Ovary (tissue), 3 donors: Measurements from ENCODE around the gene TRAF3.

Source experiments
- EP300 ChIP-seq: sonication (generic); formaldehyde crosslinking; IDR thresholded peaks from one replicate; pipeline ENCODE4 v1.6.1; 2017; ENCODE audit warnings: antibody characterized with exemption
- TF ChIP-seq, protein P1 (sequence below), 3 donors: fragments of 450-650 bp in 2 of 3; fragments of 200-600 bp in 1 of 3; IDR thresholded peaks; one replicate each; pipeline versions ENCODE4 v1.5.1 to v1.8.0; 2016 to 2022; ENCODE audit warnings: antibody characterized with exemption in 3 of 3, mild to moderate bottlenecking in 1 of 3
- donor health status: DM: no; HTN: no; CAD: no.

- TF ChIP-seq EP300, result no peak
- TF ChIP-seq, protein P1, sequence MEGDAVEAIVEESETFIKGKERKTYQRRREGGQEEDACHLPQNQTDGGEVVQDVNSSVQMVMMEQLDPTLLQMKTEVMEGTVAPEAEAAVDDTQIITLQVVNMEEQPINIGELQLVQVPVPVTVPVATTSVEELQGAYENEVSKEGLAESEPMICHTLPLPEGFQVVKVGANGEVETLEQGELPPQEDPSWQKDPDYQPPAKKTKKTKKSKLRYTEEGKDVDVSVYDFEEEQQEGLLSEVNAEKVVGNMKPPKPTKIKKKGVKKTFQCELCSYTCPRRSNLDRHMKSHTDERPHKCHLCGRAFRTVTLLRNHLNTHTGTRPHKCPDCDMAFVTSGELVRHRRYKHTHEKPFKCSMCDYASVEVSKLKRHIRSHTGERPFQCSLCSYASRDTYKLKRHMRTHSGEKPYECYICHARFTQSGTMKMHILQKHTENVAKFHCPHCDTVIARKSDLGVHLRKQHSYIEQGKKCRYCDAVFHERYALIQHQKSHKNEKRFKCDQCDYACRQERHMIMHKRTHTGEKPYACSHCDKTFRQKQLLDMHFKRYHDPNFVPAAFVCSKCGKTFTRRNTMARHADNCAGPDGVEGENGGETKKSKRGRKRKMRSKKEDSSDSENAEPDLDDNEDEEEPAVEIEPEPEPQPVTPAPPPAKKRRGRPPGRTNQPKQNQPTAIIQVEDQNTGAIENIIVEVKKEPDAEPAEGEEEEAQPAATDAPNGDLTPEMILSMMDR (IDR thresholded peaks at IDR 0.05), result no peak
Measured at GRCh38 chr14:102941419-102942011, 164.3 kb downstream of the TRAF3 start.
